ENCODE results near the gene PAIP2.
A peak's percentile ranks its signal among the peaks of the same experiment; 100 is the strongest.

PAIP2 gene

DNA sequence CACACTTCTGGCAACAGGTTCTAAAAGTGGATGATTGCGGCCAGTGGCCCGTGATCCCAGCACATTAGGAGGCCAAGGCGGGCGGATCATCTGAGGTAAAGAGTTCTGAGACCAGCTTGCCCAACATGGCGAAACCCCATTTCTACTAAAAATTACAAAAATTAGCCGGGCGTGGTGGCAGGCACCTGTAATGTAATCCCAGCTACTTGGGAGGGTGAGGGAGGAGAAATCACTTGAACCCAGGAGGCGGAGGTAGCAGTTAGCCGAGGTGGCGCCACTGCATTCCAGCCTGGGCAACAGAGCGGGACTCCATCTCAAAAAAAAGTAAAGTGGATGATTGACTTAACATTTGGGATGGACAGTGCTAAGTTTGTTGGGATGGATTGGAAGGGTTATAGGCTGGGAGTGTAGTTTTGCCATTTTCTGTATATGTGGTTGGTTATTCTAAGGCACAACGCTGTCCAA is 44.8 kb upstream of the PAIP2 start:
- peak overlapping the region; percentile 95 for H3K4me3 ChIP-seq (ENCODE audit: low read length, poor library complexity, severe bottlenecking)
- no peak for TF ChIP-seq EZH2phosphoT487 (IDR thresholded peaks at IDR 0.05; ENCODE audit: borderline replicate concordance)
- TF ChIP-seq, protein P1, sequence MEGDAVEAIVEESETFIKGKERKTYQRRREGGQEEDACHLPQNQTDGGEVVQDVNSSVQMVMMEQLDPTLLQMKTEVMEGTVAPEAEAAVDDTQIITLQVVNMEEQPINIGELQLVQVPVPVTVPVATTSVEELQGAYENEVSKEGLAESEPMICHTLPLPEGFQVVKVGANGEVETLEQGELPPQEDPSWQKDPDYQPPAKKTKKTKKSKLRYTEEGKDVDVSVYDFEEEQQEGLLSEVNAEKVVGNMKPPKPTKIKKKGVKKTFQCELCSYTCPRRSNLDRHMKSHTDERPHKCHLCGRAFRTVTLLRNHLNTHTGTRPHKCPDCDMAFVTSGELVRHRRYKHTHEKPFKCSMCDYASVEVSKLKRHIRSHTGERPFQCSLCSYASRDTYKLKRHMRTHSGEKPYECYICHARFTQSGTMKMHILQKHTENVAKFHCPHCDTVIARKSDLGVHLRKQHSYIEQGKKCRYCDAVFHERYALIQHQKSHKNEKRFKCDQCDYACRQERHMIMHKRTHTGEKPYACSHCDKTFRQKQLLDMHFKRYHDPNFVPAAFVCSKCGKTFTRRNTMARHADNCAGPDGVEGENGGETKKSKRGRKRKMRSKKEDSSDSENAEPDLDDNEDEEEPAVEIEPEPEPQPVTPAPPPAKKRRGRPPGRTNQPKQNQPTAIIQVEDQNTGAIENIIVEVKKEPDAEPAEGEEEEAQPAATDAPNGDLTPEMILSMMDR (conservative IDR thresholded peaks at IDR 0.05; ENCODE audit: low read length): no peak
- peaks cover 88% of the 10 kb centered on the region for H3K79me2 ChIP-seq (ENCODE audit: insufficient read depth, low read length)
- no peaks in the 10 kb centered on the region for H3K36me3 ChIP-seq (ENCODE audit: insufficient read depth, low read length)
- H2AFZ ChIP-seq (ENCODE audit: low read length): no peak overlapping the region
- peak overlapping the region; percentile 99 for H3K9ac ChIP-seq (ENCODE audit: low read depth, low read length, poor library complexity, severe bottlenecking)
- peak overlapping the region; percentile 90 for H3K4me2 ChIP-seq (ENCODE audit: low read depth, low read length, poor library complexity, severe bottlenecking)
- no peaks in the 10 kb centered on the region for H3K9me2 ChIP-seq (replicated peaks; ENCODE audit: low read depth, low read length)
- peaks cover 11% of the 10 kb centered on the region for H3K27me3 ChIP-seq (ENCODE audit: insufficient read depth, low read length, poor library complexity, severe bottlenecking)
- H4K20me1 ChIP-seq (ENCODE audit: insufficient read depth, low read length, poor library complexity, severe bottlenecking): peaks cover 76% of the 10 kb centered on the region
- H3K4me1 ChIP-seq (ENCODE audit: insufficient read depth, low read length, poor library complexity, severe bottlenecking): peaks cover 39% of the 10 kb centered on the region
- no peaks in the 10 kb centered on the region for H3K9me3 ChIP-seq (ENCODE audit: insufficient read depth, low read depth, low read length)
- no peaks in the 10 kb centered on the region for H3F3A ChIP-seq (ENCODE audit: low read depth)

DNA sequence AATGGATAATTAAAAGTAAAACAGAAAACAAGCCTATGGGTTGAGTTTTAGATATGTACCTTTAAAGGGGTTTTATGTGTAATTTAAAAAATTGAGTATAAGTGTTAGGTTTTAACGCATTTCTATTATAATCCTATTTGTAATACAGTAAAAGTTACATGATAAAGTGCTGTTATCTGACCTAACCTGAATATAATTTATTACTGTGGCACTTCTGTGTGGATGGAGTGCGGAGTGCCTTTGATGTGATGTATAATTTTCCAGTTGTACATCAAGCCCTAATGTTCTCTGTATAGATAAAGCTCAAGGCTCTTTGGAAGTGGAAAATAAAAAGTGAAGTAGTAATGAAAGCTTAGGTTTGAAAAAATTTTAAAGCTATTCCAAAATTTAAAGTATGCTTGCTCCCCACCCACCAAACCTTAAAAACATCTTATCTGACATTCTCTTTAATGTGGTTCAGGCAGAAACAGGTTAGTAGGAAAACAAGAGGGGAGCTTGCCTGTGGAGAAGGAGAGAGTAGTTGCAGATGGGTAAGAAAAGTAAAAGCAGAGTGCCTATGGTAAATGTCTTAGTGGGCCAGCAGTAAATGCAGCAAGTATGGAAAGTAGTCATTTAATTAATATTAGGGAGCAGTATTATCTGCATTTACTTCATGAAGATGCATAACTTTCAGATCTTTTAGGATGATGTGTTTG is 44.1 kb upstream of the PAIP2 start:
- peaks cover 11% of the 10 kb centered on the region for H3K27me3 ChIP-seq (ENCODE audit: insufficient read depth, low read length, poor library complexity, severe bottlenecking)
- no peaks in the 10 kb centered on the region for H3K9me3 ChIP-seq (ENCODE audit: insufficient read depth, low read depth, low read length)
- peak overlapping the region; percentile 99 for H3K9ac ChIP-seq (ENCODE audit: low read depth, low read length, poor library complexity, severe bottlenecking)
- no peaks in the 10 kb centered on the region for H3K36me3 ChIP-seq (ENCODE audit: insufficient read depth, low read length)
- peak overlapping the region; percentile 95 for H3K4me3 ChIP-seq (ENCODE audit: low read length, poor library complexity, severe bottlenecking)
- peaks cover 83% of the 10 kb centered on the region for H4K20me1 ChIP-seq (ENCODE audit: insufficient read depth, low read length, poor library complexity, severe bottlenecking)
- H3K9me2 ChIP-seq (replicated peaks; ENCODE audit: low read depth, low read length): no peaks in the 10 kb centered on the region
- peaks cover 95% of the 10 kb centered on the region for H3K79me2 ChIP-seq (ENCODE audit: insufficient read depth, low read length)
- H3K4me2 ChIP-seq (ENCODE audit: low read depth, low read length, poor library complexity, severe bottlenecking): peak overlapping the region; percentile 90
- no peak for TF ChIP-seq EZH2phosphoT487 (IDR thresholded peaks at IDR 0.05; ENCODE audit: borderline replicate concordance)
- TF ChIP-seq, protein P1 (conservative IDR thresholded peaks at IDR 0.05; ENCODE audit: low read length): no peak
- H2AFZ ChIP-seq (ENCODE audit: low read length): no peak overlapping the region
- H3K4me1 ChIP-seq (ENCODE audit: insufficient read depth, low read length, poor library complexity, severe bottlenecking): peaks cover 41% of the 10 kb centered on the region
- no peaks in the 10 kb centered on the region for H3F3A ChIP-seq (ENCODE audit: low read depth)

DNA sequence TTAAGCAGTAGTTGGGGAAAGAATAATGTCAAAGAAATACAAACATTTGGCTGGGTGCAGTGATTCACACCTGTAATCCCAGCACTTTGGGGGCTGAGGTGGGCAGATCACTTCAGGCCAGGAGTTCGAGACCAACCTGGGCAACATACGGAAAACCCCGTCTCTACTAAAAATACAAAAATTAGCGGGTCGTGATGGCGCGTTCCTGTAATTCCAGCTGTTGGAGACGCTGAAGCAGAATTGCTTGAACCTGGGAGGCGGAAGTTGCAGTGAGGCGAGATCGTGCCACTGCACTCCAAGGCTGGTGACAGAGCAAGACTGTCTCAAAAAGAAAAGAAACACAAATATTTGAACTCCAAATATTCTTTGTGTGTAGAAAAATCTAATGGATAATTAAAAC is 43.4 kb upstream of the PAIP2 start:
- peaks cover 11% of the 10 kb centered on the region for H3K27me3 ChIP-seq (ENCODE audit: insufficient read depth, low read length, poor library complexity, severe bottlenecking)
- H2AFZ ChIP-seq (ENCODE audit: low read length): no peak overlapping the region
- no peaks in the 10 kb centered on the region for H3K9me3 ChIP-seq (ENCODE audit: insufficient read depth, low read depth, low read length)
- H3K79me2 ChIP-seq (ENCODE audit: insufficient read depth, low read length): peaks cover 98% of the 10 kb centered on the region
- no peaks in the 10 kb centered on the region for H3K9me2 ChIP-seq (replicated peaks; ENCODE audit: low read depth, low read length)
- no peaks in the 10 kb centered on the region for H3K36me3 ChIP-seq (ENCODE audit: insufficient read depth, low read length)
- peak overlapping the region; percentile 95 for H3K4me3 ChIP-seq (ENCODE audit: low read length, poor library complexity, severe bottlenecking)
- TF ChIP-seq, protein P1 (conservative IDR thresholded peaks at IDR 0.05; ENCODE audit: low read length): no peak
- TF ChIP-seq EZH2phosphoT487 (IDR thresholded peaks at IDR 0.05; ENCODE audit: borderline replicate concordance): no peak
- peak overlapping the region; percentile 99 for H3K9ac ChIP-seq (ENCODE audit: low read depth, low read length, poor library complexity, severe bottlenecking)
- H4K20me1 ChIP-seq (ENCODE audit: insufficient read depth, low read length, poor library complexity, severe bottlenecking): peaks cover 89% of the 10 kb centered on the region
- H3K4me1 ChIP-seq (ENCODE audit: insufficient read depth, low read length, poor library complexity, severe bottlenecking): peaks cover 44% of the 10 kb centered on the region
- peak overlapping the region; percentile 90 for H3K4me2 ChIP-seq (ENCODE audit: low read depth, low read length, poor library complexity, severe bottlenecking)
- H3F3A ChIP-seq (ENCODE audit: low read depth): no peaks in the 10 kb centered on the region

All from Loucy (cell line).